HepG2 (cell line): ENCODE results near the gene TSC1.

ENCODE experiments used
- CHD4 ChIP-seq: fragments of 200-600 bp; sonication (generic); IDR thresholded peaks from 2 replicates; pipeline ENCODE4 v1.7.0; 2017; ENCODE audit warnings: mild to moderate bottlenecking, low read length, borderline replicate concordance
- EP300 ChIP-seq, 3 experiments: sonication (generic) in 1 of 3; formaldehyde crosslinking in 1 of 3; IDR thresholded peaks; 2 replicates each; pipeline versions ENCODE4 v1.5.1 to v1.6.1; 2011 to 2020; ENCODE audit warnings: low read depth in 2 of 3, low read length in 2 of 3, borderline replicate concordance in 1 of 3, improper control_type of control experiment in 1 of 3, mild to moderate bottlenecking in 1 of 3, missing genetic modification reagents in 1 of 3, moderate library complexity in 1 of 3
- SMARCC2 ChIP-seq: fragments of 450-650 bp; IDR thresholded peaks from 2 replicates; pipeline ENCODE4 v1.6.1; 2017; ENCODE audit warnings: antibody characterized with exemption, mild to moderate bottlenecking
- SSRP1 ChIP-seq: IDR thresholded peaks from 2 replicates; pipeline ENCODE4 v1.6.1; 2016; ENCODE audit warnings: control low read depth
- ZBTB21 ChIP-seq: sonication (generic); formaldehyde crosslinking; IDR thresholded peaks from 2 replicates; pipeline ENCODE4 v1.4.0; 2020; ENCODE audit warnings: missing genetic modification reagents
- ZNF513 ChIP-seq: sonication (generic); formaldehyde crosslinking; conservative IDR thresholded peaks from 2 replicates; pipeline ENCODE4 v1.5.0; 2020; ENCODE audit warnings: missing genetic modification reagents
- ZNF598 ChIP-seq: sonication (generic); formaldehyde crosslinking; IDR thresholded peaks from 2 replicates; pipeline ENCODE4 v1.5.1; 2020; ENCODE audit warnings: mild to moderate bottlenecking, missing genetic modification reagents, borderline replicate concordance
- ZSCAN21 ChIP-seq: sonication (generic); formaldehyde crosslinking; IDR thresholded peaks from 2 replicates; pipeline ENCODE4 v1.8.0; 2022; ENCODE audit warnings: mild to moderate bottlenecking, missing genetic modification reagents, moderate library complexity, borderline replicate concordance
- TF ChIP-seq, protein P1 (sequence below): sonication (generic); formaldehyde crosslinking; IDR thresholded peaks from 2 replicates; pipeline ENCODE4 v1.5.0; 2020; ENCODE audit warnings: mild to moderate bottlenecking, missing genetic modification reagents, moderate library complexity
- TF ChIP-seq, protein P2 (sequence below), 2 experiments: sonication (generic) in 1 of 2; formaldehyde crosslinking in 1 of 2; IDR thresholded peaks; 2 replicates each; pipeline versions ENCODE4 v1.5.1 to v1.6.1; 2011 to 2020; ENCODE audit warnings: borderline replicate concordance in 1 of 2, low read depth in 1 of 2, low read length in 1 of 2, mild to moderate bottlenecking in 1 of 2, missing genetic modification reagents in 1 of 2, moderate library complexity in 1 of 2
- TF ChIP-seq, protein P3 (sequence below): sonication (generic); formaldehyde crosslinking; IDR thresholded peaks from 2 replicates; pipeline ENCODE4 v1.4.0; 2020; ENCODE audit warnings: missing genetic modification reagents

DNA sequence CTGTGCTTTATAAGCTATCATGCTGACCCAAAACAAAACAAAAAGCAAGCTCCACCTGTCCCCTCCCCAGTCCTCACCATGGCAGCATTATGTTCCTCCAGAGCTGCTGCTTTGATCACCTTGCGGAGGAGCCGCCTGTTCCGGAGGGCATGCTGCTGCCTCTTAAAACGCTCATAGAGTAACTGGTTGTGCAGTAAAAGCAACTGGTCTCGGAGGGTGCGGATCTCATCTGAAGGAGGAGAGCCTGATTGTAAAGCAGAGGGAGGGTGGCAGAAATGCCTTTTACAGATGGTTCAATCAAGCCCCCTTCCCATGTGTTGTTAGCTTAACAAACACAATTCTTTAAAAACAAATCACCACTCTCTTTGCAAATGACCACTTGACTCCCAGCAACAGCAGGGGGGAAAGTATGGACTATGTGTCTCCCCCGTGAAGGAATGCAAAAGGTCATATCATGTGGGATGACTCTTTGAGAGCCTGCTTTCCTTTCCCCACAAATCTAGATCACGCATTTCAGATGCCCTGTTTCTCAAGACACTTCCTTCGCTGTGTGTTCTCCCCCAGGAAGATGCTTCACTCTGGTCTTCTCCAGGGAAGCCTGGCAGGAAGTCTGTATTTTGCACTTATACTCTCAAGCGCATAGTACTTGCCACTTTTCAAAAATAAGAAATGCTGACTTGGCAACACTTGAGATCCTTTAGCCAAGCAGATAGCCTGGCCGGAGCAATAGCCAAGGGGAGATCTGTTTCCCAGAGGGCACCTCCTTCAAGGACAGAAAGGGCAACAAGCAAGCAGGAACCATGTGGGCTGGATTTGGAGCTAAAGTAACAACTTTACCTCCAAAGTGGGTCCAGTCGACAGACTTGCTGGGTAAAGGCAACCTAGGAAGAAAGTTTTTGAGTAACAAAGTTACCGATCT lies 40.6 kb downstream of the TSC1 start:
- TF ChIP-seq, protein P1, sequence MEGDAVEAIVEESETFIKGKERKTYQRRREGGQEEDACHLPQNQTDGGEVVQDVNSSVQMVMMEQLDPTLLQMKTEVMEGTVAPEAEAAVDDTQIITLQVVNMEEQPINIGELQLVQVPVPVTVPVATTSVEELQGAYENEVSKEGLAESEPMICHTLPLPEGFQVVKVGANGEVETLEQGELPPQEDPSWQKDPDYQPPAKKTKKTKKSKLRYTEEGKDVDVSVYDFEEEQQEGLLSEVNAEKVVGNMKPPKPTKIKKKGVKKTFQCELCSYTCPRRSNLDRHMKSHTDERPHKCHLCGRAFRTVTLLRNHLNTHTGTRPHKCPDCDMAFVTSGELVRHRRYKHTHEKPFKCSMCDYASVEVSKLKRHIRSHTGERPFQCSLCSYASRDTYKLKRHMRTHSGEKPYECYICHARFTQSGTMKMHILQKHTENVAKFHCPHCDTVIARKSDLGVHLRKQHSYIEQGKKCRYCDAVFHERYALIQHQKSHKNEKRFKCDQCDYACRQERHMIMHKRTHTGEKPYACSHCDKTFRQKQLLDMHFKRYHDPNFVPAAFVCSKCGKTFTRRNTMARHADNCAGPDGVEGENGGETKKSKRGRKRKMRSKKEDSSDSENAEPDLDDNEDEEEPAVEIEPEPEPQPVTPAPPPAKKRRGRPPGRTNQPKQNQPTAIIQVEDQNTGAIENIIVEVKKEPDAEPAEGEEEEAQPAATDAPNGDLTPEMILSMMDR (CRISPR knock-in tag): no peak
- TF ChIP-seq, protein P2, sequence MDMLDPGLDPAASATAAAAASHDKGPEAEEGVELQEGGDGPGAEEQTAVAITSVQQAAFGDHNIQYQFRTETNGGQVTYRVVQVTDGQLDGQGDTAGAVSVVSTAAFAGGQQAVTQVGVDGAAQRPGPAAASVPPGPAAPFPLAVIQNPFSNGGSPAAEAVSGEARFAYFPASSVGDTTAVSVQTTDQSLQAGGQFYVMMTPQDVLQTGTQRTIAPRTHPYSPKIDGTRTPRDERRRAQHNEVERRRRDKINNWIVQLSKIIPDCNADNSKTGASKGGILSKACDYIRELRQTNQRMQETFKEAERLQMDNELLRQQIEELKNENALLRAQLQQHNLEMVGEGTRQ (IDR thresholded peaks at IDR 0.05; ENCODE audit: low read depth, low read length): no peak
- TF ChIP-seq, protein P2 (CRISPR knock-in tag; IDR thresholded peaks at IDR 0.05; ENCODE audit: borderline replicate concordance): no peak
- TF ChIP-seq EP300 (IDR thresholded peaks at IDR 0.05; ENCODE audit: low read depth in 2 of 2, low read length in 2 of 2) (no peak), EP300 (CRISPR knock-in tag; IDR thresholded peaks at IDR 0.05; ENCODE audit: borderline replicate concordance) (no peak), ZNF513 (CRISPR knock-in tag) (no peak), SMARCC2 (no peak), ZBTB21 (CRISPR knock-in tag) (no peak), ZSCAN21 (CRISPR knock-in tag) (no peak), ZNF598 (CRISPR knock-in tag) (no peak), SSRP1 (CRISPR knock-in tag) (no peak), CHD4 (no peak)
- TF ChIP-seq, protein P3, sequence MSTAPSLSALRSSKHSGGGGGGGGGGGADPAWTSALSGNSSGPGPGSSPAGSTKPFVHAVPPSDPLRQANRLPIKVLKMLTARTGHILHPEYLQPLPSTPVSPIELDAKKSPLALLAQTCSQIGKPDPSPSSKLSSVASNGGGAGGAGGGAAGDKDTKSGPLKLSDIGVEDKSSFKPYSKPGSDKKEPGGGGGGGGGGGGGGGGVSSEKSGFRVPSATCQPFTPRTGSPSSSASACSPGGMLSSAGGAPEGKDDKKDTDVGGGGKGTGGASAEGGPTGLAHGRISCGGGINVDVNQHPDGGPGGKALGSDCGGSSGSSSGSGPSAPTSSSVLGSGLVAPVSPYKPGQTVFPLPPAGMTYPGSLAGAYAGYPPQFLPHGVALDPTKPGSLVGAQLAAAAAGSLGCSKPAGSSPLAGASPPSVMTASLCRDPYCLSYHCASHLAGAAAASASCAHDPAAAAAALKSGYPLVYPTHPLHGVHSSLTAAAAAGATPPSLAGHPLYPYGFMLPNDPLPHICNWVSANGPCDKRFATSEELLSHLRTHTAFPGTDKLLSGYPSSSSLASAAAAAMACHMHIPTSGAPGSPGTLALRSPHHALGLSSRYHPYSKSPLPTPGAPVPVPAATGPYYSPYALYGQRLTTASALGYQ (CRISPR knock-in tag): no peak
